ENCODE data around the gene RPGRIP1L. TPM values are rescaled to one million over a fixed set of nuclear protein-coding genes. Genes with fewer than 3 reads are reported as not detected.

Gene RPGRIP1L
- total RNA-seq, 4 donors from 2014 or later: 1.2 to 6.1 (median 2.3) TPM

- WGBS, 2 donors: 72 to 73% methylated on average over 5 of the region's 5 CpGs
- no peak overlapping the region for H3K4me3 ChIP-seq (ENCODE audit: low read depth, poor library complexity, severe bottlenecking)
- intact Hi-C loops (cut with DNase I; ENCODE audit: low total_unique reads): no loop called here
- DNase-seq (ENCODE audit: low spot score in 2 of 2): no peak
- no peak for TF ChIP-seq POLR2A (IDR thresholded peaks at IDR 0.05)
- TF ChIP-seq CTCF (IDR thresholded peaks at IDR 0.05): no peak
These were observed 144.2 kb downstream of the RPGRIP1L start for GRCh38 chr16:53559270-53559951.

- WGBS, 2 donors: 38 to 57% methylated on average over 5 of the region's 5 CpGs
- no peak for DNase-seq (ENCODE audit: low spot score in 2 of 2)
- TF ChIP-seq CTCF (IDR thresholded peaks at IDR 0.05) (no peak), POLR2A (IDR thresholded peaks at IDR 0.05) (no peak)
- H3K4me3 ChIP-seq (ENCODE audit: low read depth, poor library complexity, severe bottlenecking): no peak overlapping the region
- intact Hi-C loops (cut with DNase I; ENCODE audit: low total_unique reads): no loop called here
These were observed 144.9 kb downstream of the RPGRIP1L start for GRCh38 chr16:53558710-53559109.

- WGBS, 2 donors: 94 to 95% methylated on average over 8 of the region's 8 CpGs
- intact Hi-C loops (cut with DNase I; ENCODE audit: low total_unique reads): no loop called here
- TF ChIP-seq CTCF (IDR thresholded peaks at IDR 0.05) (no peak), POLR2A (IDR thresholded peaks at IDR 0.05) (no peak)
- H3K4me3 ChIP-seq (ENCODE audit: low read depth, poor library complexity, severe bottlenecking): no peak overlapping the region
- no peak for DNase-seq (ENCODE audit: low spot score in 2 of 2)
These were observed 147.1 kb downstream of the RPGRIP1L start for GRCh38 chr16:53556521-53556920.

GRCh38 chr16:53549970-53550690, 153.5 kb downstream of the RPGRIP1L start:
- intact Hi-C loops (cut with DNase I; ENCODE audit: low total_unique reads): loop anchor here (10.0 kb wide), 1 partner anchor 1715 kb away; no protein-coding TSS in a partner anchor
- TF ChIP-seq POLR2A (IDR thresholded peaks at IDR 0.05) (no peak), CTCF (IDR thresholded peaks at IDR 0.05) (no peak)
- WGBS, 2 donors: 17% methylated on average over 18 of the region's 18 CpGs
- no peak overlapping the region for H3K4me3 ChIP-seq (ENCODE audit: low read depth, poor library complexity, severe bottlenecking)
- DNase-seq (ENCODE audit: low spot score in 2 of 2): peak; percentile 63 to 91

Other genes with a start within 250 kb of the RPGRIP1L start
- 10 to 100 TPM; 30.9 to 90.9 (median 59.9) TPM for gene AKTIP, start 200.7 kb downstream of the RPGRIP1L start, total RNA-seq
- 10 to 100 TPM; 61.2 to 88.2 (median 64.1) TPM for gene FTO, start 297 bp upstream of the RPGRIP1L start, total RNA-seq

All from lower leg skin (tissue), 4 donors.